Measurements from ENCODE around the gene TMEM222. TPM values are rescaled to one million over a fixed set of nuclear protein-coding genes. Genes with fewer than 3 reads are reported as not detected.
"Not testable (repeated sequence)": the region's sequence is repeated elsewhere in the genome, so short reads cannot be mapped to it uniquely, and the experiment has no call there.

TMEM222 gene
- total and polyA plus RNA-seq, 2 experiments from 2014 or later, result 53.0 to 59.0 TPM

- Histone ChIP-seq H3K9ac (no peak overlapping the region), H3K4me3 (no peak overlapping the region), H3K4me1 (ENCODE audit: insufficient read depth) (no peaks in the 10 kb centered on the region), H3K27ac (no peak overlapping the region), H3K79me2 (ENCODE audit: insufficient read depth) (no peaks in the 10 kb centered on the region), H3K9me2 (ENCODE audit: insufficient read depth) (no peaks in the 10 kb centered on the region), H3F3A (ENCODE audit: insufficient read depth) (no peaks in the 10 kb centered on the region), H3K4me2 (ENCODE audit: unreplicated experiment) (no peak overlapping the region), H2AFZ (no peak overlapping the region), H3K27me3 (replicated peaks; ENCODE audit: insufficient read depth) (no peaks in the 10 kb centered on the region), H3K9me3 (ENCODE audit: low read depth) (no peaks in the 10 kb centered on the region), H4K20me1 (ENCODE audit: insufficient read depth) (no peaks in the 10 kb centered on the region), H3K36me3 (ENCODE audit: low read depth) (no peaks in the 10 kb centered on the region; the same call in 1 of the 2 replicates)
- no peak for DNase-seq
- in situ Hi-C loops (cut with MboI), result loop anchor here (10.0 kb wide), 1 partner anchor 240 kb away; no protein-coding TSS in a partner anchor
- TF ChIP-seq EZH2 (IDR thresholded peaks at IDR 0.05; ENCODE audit: insufficient read depth, poor library complexity, severe bottlenecking) (no peak), EZH2phosphoT487 (IDR thresholded peaks at IDR 0.05; ENCODE audit: insufficient read depth, low read depth) (no peak)
- WGBS, 2 experiments (ENCODE audit: low coverage in 1 of 2, low lambda C conversion rate in 2 of 2, missing lambda C conversion rate in 2 of 2), result 48 to 53% methylated on average over 2 of the region's 2 CpGs
Observed at GRCh38 chr1:27285274-27285660, 36.7 kb upstream of the TMEM222 start.

DNA sequence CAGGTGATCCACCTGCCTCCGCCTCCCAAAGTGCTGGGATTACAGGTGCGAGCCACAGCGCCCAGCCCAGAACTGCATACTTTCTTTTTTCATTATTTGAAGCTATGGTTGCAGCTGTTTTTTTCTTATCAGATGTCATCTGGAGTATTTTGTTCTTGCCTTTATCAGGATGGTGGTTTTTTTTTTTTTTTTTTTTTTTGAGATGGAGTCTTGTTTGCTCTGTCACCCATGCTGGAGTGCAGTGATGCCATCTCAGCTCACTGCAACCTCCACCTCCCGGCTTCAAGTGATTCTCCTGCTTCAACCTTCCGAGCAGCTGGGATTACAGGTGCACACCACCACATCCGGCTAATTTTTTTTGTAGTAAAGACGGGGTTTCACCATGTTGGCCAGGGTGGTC is 36.1 kb upstream of the TMEM222 start:
- H3K27ac ChIP-seq; H3K4me2 ChIP-seq (ENCODE audit: unreplicated experiment); H2AFZ ChIP-seq; H4K20me1 ChIP-seq (ENCODE audit: insufficient read depth); H3F3A ChIP-seq (ENCODE audit: insufficient read depth); H3K9me2 ChIP-seq (ENCODE audit: insufficient read depth); H3K9me3 ChIP-seq (ENCODE audit: low read depth); H3K4me3 ChIP-seq; H3K9ac ChIP-seq; H3K4me1 ChIP-seq (ENCODE audit: insufficient read depth); H3K27me3 ChIP-seq (replicated peaks; ENCODE audit: insufficient read depth); H3K79me2 ChIP-seq (ENCODE audit: insufficient read depth); DNase-seq; H3K36me3 ChIP-seq (ENCODE audit: low read depth): not testable (repeated sequence)
- in situ Hi-C loops (cut with MboI), result loop anchor here (10.0 kb wide), 1 partner anchor 241 kb away; no protein-coding TSS in a partner anchor
- WGBS, 2 experiments (ENCODE audit: low coverage in 1 of 2, low lambda C conversion rate in 2 of 2, missing lambda C conversion rate in 2 of 2), result 96 to 97% methylated on average over 7 of the region's 7 CpGs

- 95% methylated on average over 22 of the region's 29 CpGs; no CpG with 5 or more reads in 1 of the 2 experiments for WGBS, 2 experiments (ENCODE audit: low coverage in 1 of 2, low lambda C conversion rate in 2 of 2, missing lambda C conversion rate in 2 of 2)
Observed at GRCh38 chr1:27289125-27289524, 32.8 kb upstream of the TMEM222 start.

GRCh38 chr1:27290581-27290980 is 31.4 kb upstream of the TMEM222 start:
- no peaks in the 10 kb centered on the region for H3K9me2 ChIP-seq (ENCODE audit: insufficient read depth)
- no peak overlapping the region for H3K4me3 ChIP-seq
- H3K79me2 ChIP-seq (ENCODE audit: insufficient read depth), result no peaks in the 10 kb centered on the region
- in situ Hi-C loops (cut with MboI), result no loop called here
- no peak overlapping the region for H3K27ac ChIP-seq
- H3K27me3 ChIP-seq (replicated peaks; ENCODE audit: insufficient read depth), result no peaks in the 10 kb centered on the region
- H3F3A ChIP-seq (ENCODE audit: insufficient read depth), result no peaks in the 10 kb centered on the region
- peaks cover 10% of the 10 kb centered on the region; the same call in 1 of the 2 replicates for H3K36me3 ChIP-seq (ENCODE audit: low read depth)
- no peaks in the 10 kb centered on the region for H3K9me3 ChIP-seq (ENCODE audit: low read depth)
- no peaks in the 10 kb centered on the region for H4K20me1 ChIP-seq (ENCODE audit: insufficient read depth)
- 83 to 85% methylated on average over 3 of the region's 3 CpGs for WGBS, 2 experiments (ENCODE audit: low coverage in 1 of 2, low lambda C conversion rate in 2 of 2, missing lambda C conversion rate in 2 of 2)
- peaks cover 5% of the 10 kb centered on the region; the same call in 1 of the 2 replicates for H3K4me1 ChIP-seq (ENCODE audit: insufficient read depth)
- TF ChIP-seq EZH2 (IDR thresholded peaks at IDR 0.05; ENCODE audit: insufficient read depth, poor library complexity, severe bottlenecking), result no peak
- no peak for TF ChIP-seq EZH2phosphoT487 (IDR thresholded peaks at IDR 0.05; ENCODE audit: insufficient read depth, low read depth)
- H2AFZ ChIP-seq, result no peak overlapping the region
- H3K9ac ChIP-seq, result no peak overlapping the region
- H3K4me2 ChIP-seq (ENCODE audit: unreplicated experiment), result no peak overlapping the region
- DNase-seq, result no peak

More at GRCh38 chr1:27289125-27289524, 32.8 kb upstream of the TMEM222 start:
- not testable (repeated sequence) for H3K4me3 ChIP-seq; H4K20me1 ChIP-seq (ENCODE audit: insufficient read depth); H3F3A ChIP-seq (ENCODE audit: insufficient read depth); H3K27ac ChIP-seq; H2AFZ ChIP-seq; H3K9me2 ChIP-seq (ENCODE audit: insufficient read depth); H3K36me3 ChIP-seq (ENCODE audit: low read depth); H3K79me2 ChIP-seq (ENCODE audit: insufficient read depth); H3K4me2 ChIP-seq (ENCODE audit: unreplicated experiment); H3K9me3 ChIP-seq (ENCODE audit: low read depth); H3K4me1 ChIP-seq (ENCODE audit: insufficient read depth); H3K27me3 ChIP-seq (replicated peaks; ENCODE audit: insufficient read depth); H3K9ac ChIP-seq; DNase-seq
- in situ Hi-C loops (cut with MboI), result loop anchor here (10.0 kb wide), 1 partner anchor 244 kb away; no protein-coding TSS in a partner anchor

DNA sequence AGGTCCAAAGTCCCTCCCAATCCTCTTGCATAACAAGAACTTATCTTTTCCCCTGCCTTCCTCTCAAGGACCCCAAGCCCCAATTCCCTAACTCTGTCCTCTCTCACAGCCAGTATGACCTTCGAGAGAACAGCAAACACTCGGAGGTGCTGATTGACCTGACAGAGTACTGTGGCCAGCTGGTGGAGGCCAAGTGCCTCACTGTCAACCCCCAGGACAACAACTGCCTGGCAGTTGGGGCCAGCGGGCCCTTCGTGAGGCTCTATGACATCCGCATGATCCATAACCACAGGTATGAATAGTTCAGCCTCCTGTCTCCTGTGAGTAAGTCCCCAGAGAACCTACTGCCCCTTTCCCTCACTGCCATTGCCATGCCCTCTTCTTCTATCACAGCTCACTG is 29.9 kb upstream of the TMEM222 start:
- no peaks in the 10 kb centered on the region for H4K20me1 ChIP-seq (ENCODE audit: insufficient read depth)
- no peak overlapping the region for H3K4me2 ChIP-seq (ENCODE audit: unreplicated experiment)
- TF ChIP-seq EZH2phosphoT487 (IDR thresholded peaks at IDR 0.05; ENCODE audit: insufficient read depth, low read depth) (no peak), EZH2 (IDR thresholded peaks at IDR 0.05; ENCODE audit: insufficient read depth, poor library complexity, severe bottlenecking) (no peak)
- H3K4me3 ChIP-seq, result no peak overlapping the region
- no peaks in the 10 kb centered on the region for H3K9me3 ChIP-seq (ENCODE audit: low read depth)
- in situ Hi-C loops (cut with MboI), result no loop called here
- H3F3A ChIP-seq (ENCODE audit: insufficient read depth), result no peaks in the 10 kb centered on the region
- peak; percentile 70 for DNase-seq
- H3K27me3 ChIP-seq (replicated peaks; ENCODE audit: insufficient read depth), result no peaks in the 10 kb centered on the region
- no peak overlapping the region for H3K27ac ChIP-seq
- 61 to 66% methylated on average over 5 of the region's 5 CpGs for WGBS, 2 experiments (ENCODE audit: low coverage in 1 of 2, low lambda C conversion rate in 2 of 2, missing lambda C conversion rate in 2 of 2)
- H3K36me3 ChIP-seq (ENCODE audit: low read depth), result peaks cover 10% of the 10 kb centered on the region; the same call in 1 of the 2 replicates
- H3K79me2 ChIP-seq (ENCODE audit: insufficient read depth), result no peaks in the 10 kb centered on the region
- no peak overlapping the region for H2AFZ ChIP-seq
- no peaks in the 10 kb centered on the region for H3K9me2 ChIP-seq (ENCODE audit: insufficient read depth)
- H3K9ac ChIP-seq, result no peak overlapping the region
- peaks cover 5% of the 10 kb centered on the region; the same call in 1 of the 2 replicates for H3K4me1 ChIP-seq (ENCODE audit: insufficient read depth)
